RWPE2 (cell line): ENCODE measurements around the gene TMCC3.

Experiments used
- ATAC-seq: fragments of 200-7000 bp; cut with Tn5 transposase; 3 replicates; pipeline ENCODE4 v1.9.1; 2021; ENCODE audit warnings: low read depth
- DNase-seq: peaks from one replicate; pipeline ENCODE4 v3.0.0-alpha.2; 2020; ENCODE audit warnings: low spot score
- H3K27ac ChIP-seq: fragments of 450-650 bp; 2 replicates; pipeline ENCODE4 v1.5.1; 2017; ENCODE audit warnings: mild to moderate bottlenecking; ENCODE audit not compliant: poor library complexity, severe bottlenecking
- H3K27me3 ChIP-seq: fragments of 250-450 bp; sonication (Bioruptor Pico); 2 replicates; pipeline ENCODE4 v1.5.1; 2021; ENCODE audit warnings: mild to moderate bottlenecking, moderate library complexity; ENCODE audit not compliant: insufficient read depth, poor library complexity, severe bottlenecking
- H3K36me3 ChIP-seq: fragments of 250-450 bp; sonication (Bioruptor Pico); 2 replicates; pipeline ENCODE4 v1.5.1; 2020; ENCODE audit warnings: low read depth, mild to moderate bottlenecking, moderate library complexity
- H3K4me1 ChIP-seq: fragments of 250-450 bp; sonication (Bioruptor Pico); 2 replicates; pipeline ENCODE4 v1.5.1; 2021; ENCODE audit warnings: mild to moderate bottlenecking, moderate library complexity; ENCODE audit not compliant: insufficient read depth, poor library complexity, severe bottlenecking
- H3K4me3 ChIP-seq: fragments of 250-450 bp; sonication (Bioruptor Pico); 2 replicates; pipeline ENCODE4 v1.5.1; 2021; ENCODE audit warnings: mild to moderate bottlenecking, moderate library complexity; ENCODE audit not compliant: severe bottlenecking
- H3K9me3 ChIP-seq: fragments of 250-450 bp; sonication (Bioruptor Pico); 2 replicates; pipeline ENCODE4 v1.5.1; 2021; ENCODE audit warnings: mild to moderate bottlenecking, moderate library complexity; ENCODE audit not compliant: severe bottlenecking
- CTCF ChIP-seq: fragments of 450-650 bp; IDR thresholded peaks from one replicate; pipeline ENCODE4 v1.5.1; 2017; ENCODE audit warnings: mild to moderate bottlenecking, moderate library complexity; ENCODE audit not compliant: poor library complexity, severe bottlenecking

Gene TMCC3

GRCh38 chr12:94592080-94592479 lies 58.3 kb downstream of the TMCC3 start:
- no peaks in the 10 kb centered on the region for H3K27me3 ChIP-seq
- H3K27ac ChIP-seq = peak overlapping the region; percentile 73
- DNase-seq (no peak), ATAC-seq (peak; percentile 70)
- no peaks in the 10 kb centered on the region for H3K9me3 ChIP-seq
- TF ChIP-seq CTCF = no peak
- H3K4me3 ChIP-seq = no peak overlapping the region
- H3K4me1 ChIP-seq = peaks cover 40% of the 10 kb centered on the region
- H3K36me3 ChIP-seq = no peaks in the 10 kb centered on the region

- no peak for ATAC-seq
Observed at GRCh38 chr12:94590428-94590827, 59.9 kb downstream of the TMCC3 start.

DNA sequence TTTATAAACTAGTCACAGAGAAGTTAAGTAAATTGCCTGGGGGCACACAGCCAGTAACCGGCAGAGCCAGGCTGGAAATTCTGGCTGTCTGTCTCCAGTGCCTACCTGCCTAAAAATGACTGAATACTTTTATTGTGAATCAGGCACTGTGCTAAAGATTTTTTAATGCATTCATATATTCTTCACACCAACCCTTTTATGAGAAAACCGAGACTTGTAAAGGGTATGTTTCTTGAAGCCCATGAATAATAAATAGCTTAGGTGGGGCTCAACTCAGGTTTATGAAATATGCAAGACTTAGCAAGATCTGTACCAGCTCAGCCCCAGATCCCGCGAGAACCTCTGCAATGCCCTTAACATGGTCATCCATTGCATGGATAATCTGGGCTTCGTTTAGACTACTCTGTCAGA lies 60.8 kb downstream of the TMCC3 start:
- Histone ChIP-seq H3K36me3 (no peaks in the 10 kb centered on the region), H3K4me3 (no peak overlapping the region), H3K4me1 (peaks cover 40% of the 10 kb centered on the region), H3K27ac (peak overlapping the region; percentile 73), H3K27me3 (no peaks in the 10 kb centered on the region), H3K9me3 (no peaks in the 10 kb centered on the region)
- no peak for DNase-seq
- no peak for TF ChIP-seq CTCF
- ATAC-seq = peak; percentile 80

More at GRCh38 chr12:94590428-94590827, 59.9 kb downstream of the TMCC3 start:
- Histone ChIP-seq H3K4me1 (peaks cover 46% of the 10 kb centered on the region), H3K36me3 (no peaks in the 10 kb centered on the region), H3K27me3 (no peaks in the 10 kb centered on the region), H3K27ac (peak overlapping the region; percentile 73), H3K9me3 (no peaks in the 10 kb centered on the region), H3K4me3 (no peak overlapping the region)
- TF ChIP-seq CTCF = no peak
- DNase-seq = no peak

DNA sequence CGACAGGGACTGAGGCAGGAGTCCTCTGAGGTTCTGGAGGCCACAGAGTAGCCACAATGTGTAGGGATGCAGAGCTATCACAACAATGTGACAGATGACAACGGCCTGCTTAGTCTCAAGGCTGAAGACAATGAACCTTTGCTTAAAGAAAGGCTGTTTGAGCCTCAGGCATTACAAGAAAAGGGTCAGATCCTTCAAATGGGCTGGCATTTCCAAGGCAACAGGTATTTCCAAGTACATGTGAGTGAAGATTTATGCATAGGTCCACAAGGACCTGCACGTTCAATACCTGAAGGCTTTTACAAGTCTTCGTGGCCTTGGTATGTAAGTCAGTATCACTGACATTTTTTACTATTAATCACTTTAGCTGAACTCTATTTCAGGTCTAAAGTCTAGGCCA lies 62.0 kb downstream of the TMCC3 start:
- Histone ChIP-seq H3K27ac (peak overlapping the region; percentile 73), H3K4me3 (no peak overlapping the region), H3K9me3 (no peaks in the 10 kb centered on the region), H3K4me1 (peaks cover 38% of the 10 kb centered on the region), H3K27me3 (no peaks in the 10 kb centered on the region), H3K36me3 (no peaks in the 10 kb centered on the region)
- no peak for ATAC-seq
- TF ChIP-seq CTCF = no peak
- no peak for DNase-seq

GRCh38 chr12:94587266-94588241 lies 62.8 kb downstream of the TMCC3 start:
- no peaks in the 10 kb centered on the region for H3K9me3 ChIP-seq
- ATAC-seq = no peak
- no peak overlapping the region for H3K4me3 ChIP-seq
- no peaks in the 10 kb centered on the region for H3K36me3 ChIP-seq
- DNase-seq = no peak
- peaks cover 35% of the 10 kb centered on the region for H3K4me1 ChIP-seq
- H3K27me3 ChIP-seq = no peaks in the 10 kb centered on the region
- H3K27ac ChIP-seq = peak overlapping the region; percentile 73
- no peak for TF ChIP-seq CTCF
